ENCODE data around the gene NUF2. TPM values are rescaled to one million over a fixed set of nuclear protein-coding genes. Genes with fewer than 3 reads are reported as not detected.

The NUF2 gene
- total and polyA plus RNA-seq, 2 donors (not counting 3 experiments of a cell fraction or from before 2014, with no cell fraction given) = 14.3 to 38.6 TPM

DNA sequence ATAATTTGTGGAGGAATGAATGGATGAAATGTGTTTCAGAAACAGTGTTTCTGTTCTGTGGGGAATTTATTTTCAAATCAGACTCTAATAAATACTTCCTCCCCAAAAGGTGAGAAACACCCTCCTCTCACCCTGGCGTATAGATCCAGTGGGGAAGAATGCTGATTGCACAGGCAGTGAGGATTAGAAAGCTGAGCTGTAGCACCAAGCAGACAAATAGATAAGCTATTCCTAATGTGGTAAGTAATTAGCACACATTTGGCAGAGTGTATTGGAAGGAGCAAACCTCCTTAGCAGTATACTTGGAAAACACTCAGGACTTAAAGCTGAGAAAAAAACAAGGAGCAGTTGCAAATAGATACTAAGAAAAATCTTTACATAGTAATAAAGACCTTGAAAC, 50.8 kb downstream of the NUF2 start:
- Histone ChIP-seq H2AFZ (ENCODE audit: low read depth, low read length) (no peak overlapping the region), H3K4me1 (ENCODE audit: control insufficient read depth, extremely low read depth, insufficient read depth, low read length) (no peaks in the 10 kb centered on the region), H3K9me3 (replicated peaks; ENCODE audit: control insufficient read depth, insufficient read depth, low read length) (no peaks in the 10 kb centered on the region), H3K79me2 (ENCODE audit: control insufficient read depth, insufficient read depth, low read length) (no peaks in the 10 kb centered on the region), H3K4me2 (ENCODE audit: insufficient read depth, low read length) (no peak overlapping the region), H3K27ac (ENCODE audit: insufficient read depth, low read depth, low read length) (no peak overlapping the region), H3K4me3 (replicated peaks in 1 of 3; ENCODE audit: insufficient read depth in 1 of 3, low read depth in 1 of 3, low read length in 3 of 3) (no peak overlapping the region), H3K9ac (replicated peaks; ENCODE audit: extremely low read depth, insufficient read depth, low read length) (no peak overlapping the region), H3K9me1 (replicated peaks; ENCODE audit: control insufficient read depth, extremely low read depth, insufficient read depth, low read length) (no peaks in the 10 kb centered on the region), H4K20me1 (replicated peaks; ENCODE audit: control insufficient read depth, extremely low read depth, insufficient read depth, low read length) (no peaks in the 10 kb centered on the region), H3K27me3 (ENCODE audit: control insufficient read depth in 2 of 2, insufficient read depth in 2 of 2, low read length in 2 of 2) (peaks cover 7 to 11% of the 10 kb centered on the region in 2 experiments), H3K36me3 (ENCODE audit: control insufficient read depth in 2 of 2, extremely low read depth in 1 of 2, insufficient read depth in 2 of 2, low read length in 2 of 2) (no peaks in the 10 kb centered on the region)
- DNase-seq (ENCODE audit: low read depth, low spot score) (no peak), FAIRE-seq (no peak)
- ChIA-PET POLR2A (no interaction called here), CTCF (interaction anchor here (1.5 kb wide), 1 partner anchor 13 kb away, joined by 6 read pairs; no protein-coding TSS in a partner anchor)
- no TSS peak for BruUV-seq (replicated peaks)
- TF ChIP-seq POLR2AphosphoS5 (IDR thresholded peaks at IDR 0.05; ENCODE audit: insufficient read depth, low read depth, low read length) (no peak), MYC (IDR thresholded peaks at IDR 0.05; ENCODE audit: low read depth, low read length) (no peak), JUN (IDR thresholded peaks at IDR 0.05; ENCODE audit: borderline replicate concordance, insufficient read depth, insufficient read length, low read depth) (no peak), POLR2A (IDR thresholded peaks at IDR 0.05; ENCODE audit: low read depth, low read length) (no peak), CTCF (IDR thresholded peaks at IDR 0.05; ENCODE audit: extremely low read depth in 1 of 2, insufficient read depth in 1 of 2, low read depth in 1 of 2, low read length in 2 of 2) (no peak), FOS (IDR thresholded peaks at IDR 0.05; ENCODE audit: borderline replicate concordance, insufficient read depth, low read length) (no peak), GATA2 (IDR thresholded peaks at IDR 0.05; ENCODE audit: insufficient read depth, insufficient read length, low read depth, low read length) (no peak), EZH2 (IDR thresholded peaks at IDR 0.05; ENCODE audit: borderline replicate concordance, low read depth, low read length, severe bottlenecking) (no peak)
- TF ChIP-seq, protein P1, sequence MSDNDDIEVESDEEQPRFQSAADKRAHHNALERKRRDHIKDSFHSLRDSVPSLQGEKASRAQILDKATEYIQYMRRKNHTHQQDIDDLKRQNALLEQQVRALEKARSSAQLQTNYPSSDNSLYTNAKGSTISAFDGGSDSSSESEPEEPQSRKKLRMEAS (IDR thresholded peaks at IDR 0.05; ENCODE audit: insufficient read depth, insufficient read length) = no peak
- dilution Hi-C loops (cut with MboI; ENCODE audit: extremely low pct_ligation_motif_present, low sequenced_read_pairs) = no loop called here
- intact Hi-C loops (cut with micrococcal nuclease) = no loop called here
